Upper lobe of left lung (tissue), 6 donors: ENCODE results near the gene TMEM89. TPM values are rescaled to one million over a fixed set of nuclear protein-coding genes. Genes with fewer than 3 reads are reported as not detected.

ENCODE experiments used
- ATAC-seq, 2 donors: fragments of 200-7000 bp; cut with Tn5 transposase; one replicate each; pipeline ENCODE4 v1.9.1; 2022; ENCODE audit warnings: mild to moderate bottlenecking in 2 of 2, moderate library complexity in 2 of 2; ENCODE audit not compliant: low FRiP score in 2 of 2
- DNase-seq, 2 donors: peaks; one replicate each; pipeline ENCODE4 v3.0.0-alpha.2; 2019 to 2020
- H3K27ac ChIP-seq, 4 donors: fragments of 200-600 bp; sonication (generic); one replicate each; pipeline ENCODE4 v1.5.1; 2016 to 2019
- H3K27me3 ChIP-seq, 4 donors: fragments of 200-600 bp; sonication (generic); one replicate each; pipeline ENCODE4 v1.5.1; 2017 to 2019
- H3K36me3 ChIP-seq, 4 donors: fragments of 200-600 bp; sonication (generic); one replicate each; pipeline ENCODE4 v1.5.1; 2016 to 2019
- H3K4me1 ChIP-seq, 4 donors: fragments of 200-600 bp; sonication (generic); one replicate each; pipeline ENCODE4 v1.5.1; 2018 to 2019
- H3K4me3 ChIP-seq, 4 donors: fragments of 200-600 bp; sonication (generic); one replicate each; pipeline ENCODE4 v1.5.1; 2017 to 2019; ENCODE audit warnings: mild to moderate bottlenecking in 2 of 4, moderate library complexity in 1 of 4
- H3K9me3 ChIP-seq, 4 donors: fragments of 200-600 bp; sonication (generic); one replicate each; pipeline ENCODE4 v1.5.1; 2018 to 2019
- CTCF ChIP-seq, 6 experiments: fragments of 450-650 bp in 4 of 6; fragments of 200-600 bp in 2 of 6; sonication (generic) in 2 of 6; IDR thresholded peaks; one replicate each; pipeline ENCODE4 v1.5.1; 2016 to 2019; ENCODE audit warnings: antibody characterized with exemption in 6 of 6
- EP300 ChIP-seq, 4 donors: sonication (generic); formaldehyde crosslinking; IDR thresholded peaks; one replicate each; pipeline ENCODE4 v1.5.1; 2017; ENCODE audit warnings: antibody characterized with exemption in 4 of 4, control low read depth in 2 of 4
- POLR2A ChIP-seq, 4 donors: fragments of 450-650 bp; IDR thresholded peaks; one replicate each; pipeline ENCODE4 v1.5.1; 2016 to 2017; ENCODE audit warnings: antibody characterized with exemption in 4 of 4, mild to moderate bottlenecking in 2 of 4
- POLR2AphosphoS5 ChIP-seq, 2 donors: sonication (generic); formaldehyde crosslinking; IDR thresholded peaks; one replicate each; pipeline ENCODE4 v1.5.1; 2017; ENCODE audit warnings: antibody characterized with exemption in 2 of 2
- WGBS, 2 donors: methylation state at CpG; one replicate each; pipeline ENCODE4 v1.1.5; 2017 to 2018; 5-methylcytosine and 5-hydroxymethylcytosine counted together
- total RNA-seq, 6 donors: library from RNA; depleted of rRNA in 4 of 6; stranded (reverse); fragments of >200 nt in 4 of 6; gene quantifications; one replicate each; pipeline versions ENCODE4 v1.1.0 to v1.2.1, GENCODE V29; 2016 to 2021
- donor health status: DM: no; HTN: no; CAD: no; lungs with moderate emphysema.
- donor health status: DM: no; HTN: yes; CAD: no; lungs with severe emphysema.

TMEM89 gene
- total RNA-seq, 6 donors from 2014 or later: 0.67 TPM; not detected in 5

DNA sequence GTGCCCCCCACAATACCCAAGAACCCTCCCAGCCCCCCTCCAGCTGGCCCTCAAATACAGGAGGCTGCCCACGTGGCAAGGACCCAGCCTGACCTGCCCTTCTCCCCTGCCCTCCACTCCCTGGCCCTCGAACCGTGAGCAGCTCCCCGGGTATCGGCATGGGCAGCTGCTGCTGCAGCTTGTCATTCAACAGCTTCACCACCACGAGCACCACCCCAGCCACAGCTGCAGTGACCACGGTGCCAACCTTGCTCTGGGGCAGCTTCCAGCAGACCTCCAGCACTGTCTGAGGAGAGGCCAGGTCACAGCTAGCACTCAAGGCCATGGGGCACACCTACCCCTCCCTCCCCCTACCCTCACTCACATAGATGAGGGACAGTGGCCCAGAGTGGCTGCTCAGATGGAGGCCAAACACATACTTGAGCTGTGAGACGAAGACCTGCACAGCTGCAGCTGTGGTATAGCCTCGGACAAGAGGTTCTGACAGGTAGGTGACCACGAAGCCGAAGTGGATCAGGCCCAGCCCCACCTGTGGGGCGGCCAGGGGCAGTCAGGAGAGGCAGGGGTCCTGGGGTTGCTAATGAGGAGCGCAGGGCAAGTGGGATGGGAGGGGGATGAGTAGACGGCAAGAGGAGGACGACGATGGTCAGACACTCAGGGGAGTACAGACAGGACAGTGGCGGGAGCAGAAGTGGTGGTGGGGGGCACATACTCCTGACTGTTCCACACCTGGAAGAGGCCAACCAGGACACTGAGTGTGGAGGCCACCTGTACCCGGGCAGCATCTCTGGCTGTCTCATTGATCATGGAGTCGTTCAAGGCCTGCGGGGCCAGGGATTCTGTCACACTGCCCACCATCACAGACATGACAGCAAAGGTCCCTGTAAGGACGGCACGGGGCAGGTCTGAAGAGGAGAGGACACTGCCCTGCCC lies 10.2 kb upstream of the TMEM89 start:
- TF ChIP-seq CTCF (IDR thresholded peaks at IDR 0.05): no peak
- no peak for TF ChIP-seq POLR2AphosphoS5 (IDR thresholded peaks at IDR 0.05)
- TF ChIP-seq POLR2A (IDR thresholded peaks at IDR 0.05): no peak
- no peak for TF ChIP-seq EP300 (IDR thresholded peaks at IDR 0.05)
- Histone ChIP-seq H3K27me3 (no peaks in the 10 kb centered on the region), H3K9me3 (no peaks in the 10 kb centered on the region), H3K27ac (no peak overlapping the region), H3K4me1 (peaks cover 18 to 26% (median 23%) of the 10 kb centered on the region in 4 donors), H3K36me3 (peaks cover 5 to 63% (median 38%) of the 10 kb centered on the region in 4 donors), H3K4me3 (no peak overlapping the region)
- 91 to 98% methylated on average over 15 to 22 of the region's 22 CpGs for WGBS, 2 donors
- no peak for ATAC-seq
- no peak for DNase-seq

DNA sequence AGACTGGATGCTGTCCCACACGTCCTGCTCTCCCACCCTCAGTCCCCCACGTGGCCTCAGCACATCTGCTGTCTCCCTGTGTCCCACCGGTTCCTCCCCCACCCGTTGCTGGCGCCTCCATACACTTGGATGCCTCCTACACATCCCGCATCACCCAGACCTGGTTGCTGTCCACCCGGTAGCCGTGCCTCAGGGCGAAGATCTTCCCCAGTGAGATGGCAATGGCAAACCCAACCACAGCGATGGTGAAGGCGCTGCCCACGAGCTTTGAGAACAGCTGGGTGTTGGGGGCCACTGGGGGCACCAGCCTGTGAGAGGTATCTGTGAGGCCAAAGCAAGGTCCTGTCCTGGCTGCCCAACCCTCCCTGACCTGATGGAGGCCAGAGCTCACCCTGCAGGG lies 9.3 kb upstream of the TMEM89 start:
- ATAC-seq: no peak
- DNase-seq: no peak
- no peaks in the 10 kb centered on the region for H3K27me3 ChIP-seq
- 95 to 96% methylated on average over 12 of the region's 12 CpGs for WGBS, 2 donors
- peaks cover 11 to 17% (median 14%) of the 10 kb centered on the region in 4 donors for H3K4me1 ChIP-seq
- H3K9me3 ChIP-seq: no peaks in the 10 kb centered on the region
- H3K4me3 ChIP-seq: no peak overlapping the region
- no peak for TF ChIP-seq CTCF (IDR thresholded peaks at IDR 0.05)
- TF ChIP-seq POLR2AphosphoS5 (IDR thresholded peaks at IDR 0.05): no peak
- no peak for TF ChIP-seq EP300 (IDR thresholded peaks at IDR 0.05)
- TF ChIP-seq POLR2A (IDR thresholded peaks at IDR 0.05): no peak
- H3K27ac ChIP-seq: no peak overlapping the region
- peaks cover 5 to 73% (median 43%) of the 10 kb centered on the region in 4 donors for H3K36me3 ChIP-seq

- Histone ChIP-seq H3K27me3 (no peaks in the 10 kb centered on the region), H3K9me3 (no peaks in the 10 kb centered on the region), H3K4me1 (peaks cover 11 to 16% (median 13%) of the 10 kb centered on the region in 4 donors), H3K4me3 (no peak overlapping the region), H3K27ac (no peak overlapping the region), H3K36me3 (peaks cover 5 to 76% (median 47%) of the 10 kb centered on the region in 4 donors)
- ATAC-seq (no peak), DNase-seq (no peak)
- TF ChIP-seq POLR2AphosphoS5 (IDR thresholded peaks at IDR 0.05) (no peak), POLR2A (IDR thresholded peaks at IDR 0.05) (no peak), EP300 (IDR thresholded peaks at IDR 0.05) (no peak), CTCF (IDR thresholded peaks at IDR 0.05) (no peak)
- WGBS, 2 donors: 97 to 98% methylated on average over 5 to 8 of the region's 8 CpGs
These were observed 8.8 kb upstream of the TMEM89 start for GRCh38 chr3:48630407-48630806.

DNA sequence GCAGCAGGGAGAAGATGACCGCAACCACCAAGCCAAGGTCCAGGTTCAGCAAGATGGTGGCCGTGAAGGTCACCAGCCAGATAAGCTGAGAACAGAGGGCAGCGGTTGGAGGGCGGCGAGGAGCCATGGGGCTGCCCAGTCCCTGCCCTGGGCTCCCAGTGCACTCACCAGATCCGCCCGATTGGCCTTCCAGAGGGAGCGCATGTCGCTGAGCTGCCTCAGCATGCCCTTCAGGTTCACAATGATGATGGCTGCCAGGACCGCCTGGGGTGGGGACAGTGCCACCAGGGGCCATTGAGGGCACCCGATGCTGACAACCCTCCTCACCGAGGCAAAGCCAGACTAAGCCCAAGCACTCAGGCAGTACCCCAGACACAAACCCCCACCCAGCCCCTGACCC lies 8.3 kb upstream of the TMEM89 start:
- Histone ChIP-seq H3K27me3 (no peaks in the 10 kb centered on the region), H3K9me3 (no peaks in the 10 kb centered on the region), H3K36me3 (peaks cover 5 to 81% (median 52%) of the 10 kb centered on the region in 4 donors), H3K27ac (no peak overlapping the region), H3K4me1 (peaks cover 11 to 15% (median 12%) of the 10 kb centered on the region in 4 donors), H3K4me3 (no peak overlapping the region)
- no peak for ATAC-seq
- WGBS, 2 donors: 96 to 100% methylated on average over 1 to 12 of the region's 12 CpGs
- no peak for DNase-seq
- TF ChIP-seq CTCF (IDR thresholded peaks at IDR 0.05) (no peak), POLR2A (IDR thresholded peaks at IDR 0.05) (no peak), POLR2AphosphoS5 (IDR thresholded peaks at IDR 0.05) (no peak), EP300 (IDR thresholded peaks at IDR 0.05) (no peak)
